IMR-90 (cell line): ENCODE results near the gene AIDA. TPM values are rescaled to one million over a fixed set of nuclear protein-coding genes. Genes with fewer than 3 reads are reported as not detected.

Source experiments
- ATAC-seq: fragments of 200-7000 bp; cut with Tn5 transposase; 2 replicates; pipeline ENCODE4 v1.9.1; 2020; ENCODE audit warnings: low read depth, mild to moderate bottlenecking, moderate library complexity
- BruUV-seq: library from RNA; stranded (reverse); fragments of 400-500 nt; replicated peaks from 2 replicates; lab custom pipeline; 2021; lab: Mats Ljungman, UMichigan
- CTCF ChIA-PET: fragments of 300-600 bp; formaldehyde crosslinking; extraction: SDS; loops from one replicate; lab custom pipeline; 2021; ENCODE audit warnings: antibody characterized with exemption; lab: Yijun Ruan, JAX
- POLR2A ChIA-PET: fragments of 300-600 bp; sonication (Branson Sonifier 250); formaldehyde crosslinking; loops from one replicate; lab custom pipeline; 2022; ENCODE audit warnings: antibody characterized with exemption; ENCODE audit not compliant: unreplicated experiment; lab: Charles Lee
- DNase-seq: peaks from one replicate; pipeline ENCODE4 v3.0.0; 2013
- H2AFZ ChIP-seq: replicated peaks from 2 replicates; pipeline ENCODE3; 2013; ENCODE audit warnings: low read length, mild to moderate bottlenecking; ENCODE audit not compliant: poor library complexity
- H2AK5ac ChIP-seq: 2 replicates; pipeline ENCODE4 v1.6.1; 2013; ENCODE audit warnings: low read depth, low read length, inconsistent platforms
- H2AK9ac ChIP-seq: replicated peaks from 2 replicates; pipeline ENCODE3; 2013; ENCODE audit warnings: mild to moderate bottlenecking, low read depth, low read length, moderate library complexity; ENCODE audit not compliant: poor library complexity
- H2BK120ac ChIP-seq: 2 replicates; pipeline ENCODE4 v1.6.1; 2013; ENCODE audit warnings: low read depth, low read length, inconsistent platforms
- H2BK15ac ChIP-seq: 3 replicates; pipeline ENCODE4 v1.6.1; 2013; ENCODE audit warnings: low read depth, low read length, inconsistent platforms
- H2BK20ac ChIP-seq: 2 replicates; pipeline ENCODE4 v1.6.1; 2013; ENCODE audit warnings: low read depth, mild to moderate bottlenecking, inconsistent platforms, low read length, moderate library complexity
- H2BK5ac ChIP-seq: 2 replicates; pipeline ENCODE4 v1.6.1; 2013; ENCODE audit warnings: mild to moderate bottlenecking, low read depth, low read length, inconsistent platforms; ENCODE audit not compliant: poor library complexity, severe bottlenecking
- H3K14ac ChIP-seq: replicated peaks from 2 replicates; pipeline ENCODE4 v1.6.1; 2013; ENCODE audit warnings: low read depth, low read length, inconsistent platforms
- H3K18ac ChIP-seq: 2 replicates; pipeline ENCODE4 v1.6.1; 2013; ENCODE audit warnings: low read depth, low read length, control low read depth
- H3K23ac ChIP-seq: 2 replicates; pipeline ENCODE4 v1.6.1; 2013; ENCODE audit warnings: low read depth, low read length, inconsistent platforms
- H3K27ac ChIP-seq: 2 replicates; pipeline ENCODE4 v1.5.1; 2013; ENCODE audit warnings: mild to moderate bottlenecking, control low read depth, low read length; ENCODE audit not compliant: insufficient read depth
- H3K27me3 ChIP-seq: 2 replicates; pipeline ENCODE4 v1.6.1; 2013; ENCODE audit warnings: low read length; ENCODE audit not compliant: control insufficient read depth, insufficient read depth
- H3K36me3 ChIP-seq: 2 replicates; pipeline ENCODE4 v1.6.1; 2013; ENCODE audit warnings: low read length, mixed read lengths; ENCODE audit not compliant: control insufficient read depth, insufficient read depth
- H3K4ac ChIP-seq: 2 replicates; pipeline ENCODE4 v1.6.1; 2013; ENCODE audit warnings: low read depth, low read length, inconsistent platforms
- H3K4me1 ChIP-seq: 2 replicates; pipeline ENCODE4 v1.6.1; 2013; ENCODE audit warnings: low read length, mixed read lengths; ENCODE audit not compliant: control insufficient read depth, insufficient read depth
- H3K4me2 ChIP-seq: 2 replicates; pipeline ENCODE4 v1.6.1; 2013; ENCODE audit warnings: low read depth, mild to moderate bottlenecking, control low read depth, low read length, moderate library complexity
- H3K4me3 ChIP-seq: 2 replicates; pipeline ENCODE4 v1.5.1; 2013; ENCODE audit warnings: low read depth, mild to moderate bottlenecking, control low read depth, low read length, moderate library complexity; ENCODE audit not compliant: insufficient read depth
- H3K56ac ChIP-seq: 2 replicates; pipeline ENCODE4 v1.6.1; 2013; ENCODE audit warnings: low read length, inconsistent platforms; ENCODE audit not compliant: insufficient read depth; ENCODE audit errors: extremely low read depth
- H3K79me1 ChIP-seq, 2 experiments: 2 replicates each; pipeline ENCODE4 v1.6.1; 2013; ENCODE audit warnings: low read length in 2 of 2, inconsistent platforms in 1 of 2, low read depth in 1 of 2
- H3K9ac ChIP-seq: 2 replicates; pipeline ENCODE4 v1.6.1; 2013; ENCODE audit warnings: low read depth, low read length, control low read depth
- H3K9me1 ChIP-seq: 2 replicates; pipeline ENCODE4 v1.6.1; 2013; ENCODE audit warnings: low read length, inconsistent platforms; ENCODE audit not compliant: insufficient read depth
- H3K9me3 ChIP-seq: 2 replicates; pipeline ENCODE4 v1.6.1; 2013; ENCODE audit warnings: low read length; ENCODE audit not compliant: control insufficient read depth, insufficient read depth
- H4K20me1 ChIP-seq: 2 replicates; pipeline ENCODE4 v1.6.1; 2013; ENCODE audit warnings: low read length, inconsistent platforms; ENCODE audit not compliant: insufficient read depth
- H4K5ac ChIP-seq: 2 replicates; pipeline ENCODE4 v1.6.1; 2013; ENCODE audit warnings: mild to moderate bottlenecking, low read depth, low read length, control low read depth
- H4K8ac ChIP-seq, 2 experiments: 2 replicates each; pipeline ENCODE4 v1.6.1; 2013; ENCODE audit warnings: low read depth in 2 of 2, low read length in 2 of 2, control low read depth in 1 of 2, inconsistent platforms in 1 of 2
- H4K91ac ChIP-seq: 2 replicates; pipeline ENCODE4 v1.6.1; 2013; ENCODE audit warnings: low read depth, low read length, inconsistent platforms; ENCODE audit not compliant: insufficient read depth
- BHLHE40 ChIP-seq: fragments of 150-350 bp; IDR thresholded peaks from 2 replicates; pipeline ENCODE4 v1.6.1; 2016; ENCODE audit warnings: mild to moderate bottlenecking, low read depth, low read length
- CEBPB ChIP-seq: IDR thresholded peaks from 2 replicates; pipeline ENCODE4 v1.6.1; 2012; ENCODE audit warnings: low read depth, low read length, improper control_type of control experiment
- CHD1 ChIP-seq: IDR thresholded peaks from 2 replicates; pipeline ENCODE4 v1.6.1; 2012; ENCODE audit warnings: low read depth, low read length, improper control_type of control experiment
- CTCF ChIP-seq: conservative IDR thresholded peaks from 2 replicates; pipeline ENCODE4 v1.5.1; 2012; ENCODE audit warnings: mild to moderate bottlenecking, low read depth, low read length, improper control_type of control experiment
- FOS ChIP-seq: fragments of 150-350 bp; IDR thresholded peaks from 2 replicates; pipeline ENCODE4 v1.6.1; 2016; ENCODE audit warnings: low read depth, low read length
- MAFK ChIP-seq: IDR thresholded peaks from 2 replicates; pipeline ENCODE4 v1.6.1; 2012; ENCODE audit warnings: low read depth, low read length, improper control_type of control experiment
- MAZ ChIP-seq: IDR thresholded peaks from 2 replicates; pipeline ENCODE4 v1.6.1; 2012; ENCODE audit warnings: low read depth, mild to moderate bottlenecking, low read length, improper control_type of control experiment, moderate library complexity, borderline replicate concordance
- MXI1 ChIP-seq: IDR thresholded peaks from 2 replicates; pipeline ENCODE4 v1.6.1; 2012; ENCODE audit warnings: low read depth, mild to moderate bottlenecking, low read length, moderate library complexity, borderline replicate concordance
- NFE2L2 ChIP-seq: fragments of 150-350 bp; IDR thresholded peaks from 2 replicates; pipeline ENCODE4 v1.6.1; 2016; ENCODE audit warnings: low read depth, mild to moderate bottlenecking, low read length
- POLR2A ChIP-seq: IDR thresholded peaks from 2 replicates; pipeline ENCODE4 v1.6.1; 2012; ENCODE audit warnings: mild to moderate bottlenecking, low read depth, low read length
- RAD21 ChIP-seq: IDR thresholded peaks from 2 replicates; pipeline ENCODE4 v1.6.1; 2012; ENCODE audit warnings: low read length, improper control_type of control experiment
- RCOR1 ChIP-seq: IDR thresholded peaks from 2 replicates; pipeline ENCODE4 v1.6.1; 2012; ENCODE audit warnings: mild to moderate bottlenecking, low read length, improper control_type of control experiment; ENCODE audit not compliant: insufficient replicate concordance
- RFX5 ChIP-seq: IDR thresholded peaks from 2 replicates; pipeline ENCODE4 v1.8.0; 2012; ENCODE audit warnings: low read depth, mild to moderate bottlenecking, low read length, moderate library complexity
- SMC3 ChIP-seq: fragments of 150-350 bp; IDR thresholded peaks from 2 replicates; pipeline ENCODE4 v1.6.1; 2016; ENCODE audit warnings: low read depth, mild to moderate bottlenecking, antibody characterized with exemption, low read length, moderate library complexity
- WGBS, 2 experiments: methylation state at CpG; one replicate each; pipeline versions ENCODE4 v1.1.5 to v1.1.7; 2013; ENCODE audit warnings: missing lambda C conversion rate in 2 of 2; ENCODE audit not compliant: insufficient read length in 1 of 2; ENCODE audit errors: extremely low coverage in 2 of 2; 5-methylcytosine and 5-hydroxymethylcytosine counted together
- dilution Hi-C: fragments of 300-500 bp; cut with HindIII; formaldehyde crosslinking; loops from one replicate; pipeline ENCODE4 v1.14.3; 2018; ENCODE audit warnings: low sequenced_read_pairs; ENCODE audit not compliant: unreplicated experiment
- in situ Hi-C: fragments of 300-500 bp; cut with MboI; formaldehyde crosslinking; loops from 3 replicates; pipeline ENCODE4 v1.14.3; 2019; ENCODE audit warnings: low sequenced_read_pairs, inconsistent platforms, mixed read lengths
- intact Hi-C: fragments of 100-400 bp; cut with micrococcal nuclease; formaldehyde crosslinking; loops from 2 replicates; pipeline ENCODE4 v1.10.0; 2022
- polyA plus RNA-seq, 3 experiments: library from polyadenylated mRNA; depleted of rRNA; stranded (reverse); fragments of >200 nt; gene quantifications; 2 replicates each; pipeline ENCODE4 v1.2.3, GENCODE V29; 2012; ENCODE audit warnings: low replicate concordance in 1 of 3
- total RNA-seq: library from RNA; depleted of rRNA; stranded (reverse); fragments of >200 nt; gene quantifications from 2 replicates; pipeline ENCODE4 v1.2.3, GENCODE V29; 2012
- TF ChIP-seq, protein P1 (sequence below): fragments of 150-350 bp; IDR thresholded peaks from 2 replicates; pipeline ENCODE4 v1.6.1; 2016; ENCODE audit warnings: low read depth, mild to moderate bottlenecking, low read length, moderate library complexity, borderline replicate concordance
- TF ChIP-seq, protein P2 (sequence below): fragments of 150-350 bp; IDR thresholded peaks from 2 replicates; pipeline ENCODE4 v1.6.1; 2017; ENCODE audit warnings: mild to moderate bottlenecking, antibody characterized with exemption, low read length, low read depth

The AIDA gene
- total and polyA plus RNA-seq, 2 of the 4 experiments (the other 2 are of a cell fraction): 47.9 to 48.6 TPM

DNA sequence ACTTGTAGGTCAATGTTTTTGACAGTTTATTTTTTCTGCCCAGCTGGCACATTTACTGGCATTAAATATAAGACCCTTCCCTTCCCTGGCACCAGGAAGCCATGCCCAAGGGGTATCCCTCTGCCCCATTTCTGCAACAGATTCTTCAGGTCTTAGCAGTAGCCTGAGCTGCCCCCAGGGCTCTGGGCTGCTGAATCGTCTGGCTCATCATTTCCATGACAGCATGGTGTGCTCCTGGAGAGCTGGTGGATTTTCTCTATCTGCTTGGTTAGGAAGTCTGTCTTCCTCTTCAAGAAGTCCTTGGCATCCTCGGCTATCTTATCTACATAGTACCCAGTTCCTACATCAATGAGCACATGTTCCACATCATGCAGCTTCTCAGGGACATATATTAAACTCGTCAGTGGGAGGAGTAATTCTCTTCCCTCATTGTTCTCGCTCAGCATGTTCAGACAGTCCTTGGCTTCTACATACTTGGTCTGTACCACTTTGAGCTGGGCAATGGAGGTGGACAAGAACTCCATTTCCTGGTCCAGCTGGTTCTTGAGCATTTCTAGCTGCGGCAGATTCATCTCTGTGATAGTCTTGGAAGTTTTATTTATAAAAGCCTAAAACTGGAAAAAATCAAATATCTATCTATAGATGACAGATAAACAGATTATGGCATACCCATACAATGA, 70.9 kb downstream of the AIDA start:
- Histone ChIP-seq H2BK5ac (no peak overlapping the region), H3K36me3 (peaks cover 5% of the 10 kb centered on the region; the same call in 1 of the 2 replicates), H2BK120ac (no peak overlapping the region), H3K56ac (no peak overlapping the region), H2BK15ac (no peak overlapping the region), H4K8ac (no peak overlapping the region), H2AK5ac (no peak overlapping the region), H3K4me3 (no peak overlapping the region), H3K4me1 (0 out of 2 replicates have a peak, but pooled peaks cover 1% of the 10 kb centered on the region), H4K91ac (no peak overlapping the region), H2BK20ac (no peak overlapping the region), H4K20me1 (no peaks in the 10 kb centered on the region), H3K79me1 (peaks cover 16 to 18% of the 10 kb centered on the region in 2 experiments), H3K4ac (no peak overlapping the region), H3K27ac (no peak overlapping the region), H3K9me3 (no peaks in the 10 kb centered on the region), H4K5ac (no peak overlapping the region), H3K9ac (no peak overlapping the region), H2AK9ac (no peak overlapping the region), H3K18ac (no peak overlapping the region), H3K9me1 (no peaks in the 10 kb centered on the region), H3K23ac (no peak overlapping the region), H3K27me3 (no peaks in the 10 kb centered on the region), H3K14ac (no peak overlapping the region), H2AFZ (no peak overlapping the region), H3K4me2 (no peak overlapping the region)
- intact Hi-C loops (no loop called here), in situ Hi-C loops (loop anchor here (25.0 kb wide), 2 partner anchors 904 to 1179 kb away; partner anchors contain the start of gene DUSP10), dilution Hi-C loops (no loop called here)
- ChIA-PET POLR2A (no interaction called here), CTCF (interaction anchor here (0.6 kb wide), 1 partner anchor 20 kb away, joined by 4 read pairs; no protein-coding TSS in a partner anchor)
- BruUV-seq: no TSS peak
- no peak for TF ChIP-seq MAZ
- no peak for TF ChIP-seq RCOR1
- TF ChIP-seq CHD1: no peak
- no peak for TF ChIP-seq MAFK
- no peak for TF ChIP-seq MXI1
- TF ChIP-seq, protein P1, sequence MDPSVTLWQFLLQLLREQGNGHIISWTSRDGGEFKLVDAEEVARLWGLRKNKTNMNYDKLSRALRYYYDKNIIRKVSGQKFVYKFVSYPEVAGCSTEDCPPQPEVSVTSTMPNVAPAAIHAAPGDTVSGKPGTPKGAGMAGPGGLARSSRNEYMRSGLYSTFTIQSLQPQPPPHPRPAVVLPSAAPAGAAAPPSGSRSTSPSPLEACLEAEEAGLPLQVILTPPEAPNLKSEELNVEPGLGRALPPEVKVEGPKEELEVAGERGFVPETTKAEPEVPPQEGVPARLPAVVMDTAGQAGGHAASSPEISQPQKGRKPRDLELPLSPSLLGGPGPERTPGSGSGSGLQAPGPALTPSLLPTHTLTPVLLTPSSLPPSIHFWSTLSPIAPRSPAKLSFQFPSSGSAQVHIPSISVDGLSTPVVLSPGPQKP: no peak
- no peak for TF ChIP-seq CEBPB
- no peak for TF ChIP-seq FOS
- TF ChIP-seq CTCF: no peak
- no peak for TF ChIP-seq RFX5
- no peak for TF ChIP-seq POLR2A
- no peak for TF ChIP-seq SMC3
- no peak for TF ChIP-seq RAD21
- no peak for TF ChIP-seq NFE2L2
- TF ChIP-seq, protein P2, sequence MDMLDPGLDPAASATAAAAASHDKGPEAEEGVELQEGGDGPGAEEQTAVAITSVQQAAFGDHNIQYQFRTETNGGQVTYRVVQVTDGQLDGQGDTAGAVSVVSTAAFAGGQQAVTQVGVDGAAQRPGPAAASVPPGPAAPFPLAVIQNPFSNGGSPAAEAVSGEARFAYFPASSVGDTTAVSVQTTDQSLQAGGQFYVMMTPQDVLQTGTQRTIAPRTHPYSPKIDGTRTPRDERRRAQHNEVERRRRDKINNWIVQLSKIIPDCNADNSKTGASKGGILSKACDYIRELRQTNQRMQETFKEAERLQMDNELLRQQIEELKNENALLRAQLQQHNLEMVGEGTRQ: no peak
- no peak for TF ChIP-seq BHLHE40
- DNase-seq (no peak), ATAC-seq (no peak)
- WGBS, 2 experiments: no CpG with 5 or more reads among the region's 5 CpGs
